GM04503 (cell line): Measurements from ENCODE around the gene RHBDD1.

Experiments
- DNase-seq: peaks from one replicate; pipeline ENCODE4 v3.0.0-alpha.2; 2012; ENCODE audit warnings: low read depth

Gene RHBDD1

GRCh38 chr2:226887940-226888339 lies 52.1 kb downstream of the RHBDD1 start:
- DNase-seq: peak; percentile 42

GRCh38 chr2:226888378-226888965 lies 52.6 kb downstream of the RHBDD1 start:
- no peak for DNase-seq

GRCh38 chr2:226888971-226889370 lies 53.1 kb downstream of the RHBDD1 start:
- DNase-seq: no peak

- no peak for DNase-seq
Observed at GRCh38 chr2:226890286-226890685, 54.4 kb downstream of the RHBDD1 start.

- DNase-seq: peak; percentile 64
Observed at GRCh38 chr2:226891780-226892590, 56.1 kb downstream of the RHBDD1 start.

- DNase-seq: peak; percentile 33
Observed at GRCh38 chr2:226892729-226893128, 56.9 kb downstream of the RHBDD1 start.

GRCh38 chr2:226893216-226893615 lies 57.4 kb downstream of the RHBDD1 start:
- peak; percentile 56 for DNase-seq

GRCh38 chr2:226894752-226895151 lies 58.9 kb downstream of the RHBDD1 start:
- no peak for DNase-seq

- no peak for DNase-seq
Observed at GRCh38 chr2:226895579-226895978, 59.7 kb downstream of the RHBDD1 start.

GRCh38 chr2:226898121-226898520 lies 62.3 kb downstream of the RHBDD1 start:
- no peak for DNase-seq

- no peak for DNase-seq
Observed at GRCh38 chr2:226898897-226899296, 63.0 kb downstream of the RHBDD1 start.

GRCh38 chr2:226902041-226902966 lies 66.5 kb downstream of the RHBDD1 start:
- DNase-seq: no peak

GRCh38 chr2:226903179-226903578 lies 67.3 kb downstream of the RHBDD1 start:
- peak; percentile 53 for DNase-seq

- DNase-seq: no peak
Observed at GRCh38 chr2:226904592-226904991, 68.7 kb downstream of the RHBDD1 start.

- DNase-seq: no peak
Observed at GRCh38 chr2:226905718-226906117, 69.9 kb downstream of the RHBDD1 start.

- DNase-seq: no peak
Observed at GRCh38 chr2:226906163-226906693, 70.4 kb downstream of the RHBDD1 start.

- no peak for DNase-seq
Observed at GRCh38 chr2:226909126-226909525, 73.3 kb downstream of the RHBDD1 start.

GRCh38 chr2:226909836-226910235 lies 74.0 kb downstream of the RHBDD1 start:
- DNase-seq: no peak

- no peak for DNase-seq
Observed at GRCh38 chr2:226910384-226910783, 74.5 kb downstream of the RHBDD1 start.

GRCh38 chr2:226911932-226912331 lies 76.1 kb downstream of the RHBDD1 start:
- peak; percentile 38 for DNase-seq

- no peak for DNase-seq
Observed at GRCh38 chr2:226913641-226914040, 77.8 kb downstream of the RHBDD1 start.

GRCh38 chr2:226915846-226916360 lies 80.0 kb downstream of the RHBDD1 start:
- peak; percentile 22 for DNase-seq
